ENCODE data around the gene ARMC8. TPM values are rescaled to one million over a fixed set of nuclear protein-coding genes. Genes with fewer than 3 reads are reported as not detected.

The ARMC8 gene
- total RNA-seq, 1 experiment from 2014 or later: 63.6 TPM

DNA sequence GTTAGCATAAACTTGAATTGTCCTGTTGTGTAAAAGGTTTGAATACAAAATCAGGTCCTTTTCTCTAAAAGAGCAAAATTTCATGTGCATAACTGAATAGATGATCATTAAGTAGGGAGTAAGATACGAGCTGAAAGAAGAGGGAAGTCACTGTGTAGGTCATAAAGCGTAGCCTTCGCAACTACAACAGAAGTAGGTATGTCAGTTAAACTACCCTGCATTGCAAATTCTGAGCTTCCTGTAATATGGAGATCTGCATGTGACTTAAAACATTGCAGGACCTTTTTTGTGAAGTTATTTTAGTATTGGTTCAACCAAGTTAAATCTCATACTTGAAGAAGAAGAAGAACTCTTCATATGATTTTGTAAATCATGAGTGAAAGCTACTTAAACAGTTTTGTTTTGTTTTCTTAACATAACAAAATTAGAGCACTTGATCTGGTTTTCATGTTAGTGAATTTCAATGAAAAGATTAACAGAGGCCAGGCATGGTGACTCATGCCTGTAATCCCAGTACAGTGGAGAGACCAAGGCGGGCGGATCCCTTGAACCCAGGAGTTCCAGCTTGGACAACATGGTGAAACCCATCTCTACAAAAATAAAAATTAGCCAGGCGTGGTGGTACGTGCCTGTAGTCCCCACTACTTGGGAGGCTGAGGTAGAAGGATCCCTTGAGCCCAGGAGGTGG lies 26.4 kb downstream of the ARMC8 start:
- WGBS (ENCODE audit: extremely low coverage, insufficient read length, low lambda C conversion rate): no CpG with 5 or more reads among the region's 7 CpGs
- DNase-seq: no peak
- peaks cover 42 to 43% of the 10 kb centered on the region in 2 experiments for H3K4me1 Mint-ChIP-seq
- Histone ChIP-seq H3K23me2 (ENCODE audit: insufficient read length, low read depth, low read length, poor library complexity, severe bottlenecking) (no peaks in the 10 kb centered on the region), H2AK5ac (ENCODE audit: insufficient read length, low read length) (no peak overlapping the region), H3T11ph (ENCODE audit: low read length) (no peak overlapping the region), H2BK120ac (ENCODE audit: low read depth, low read length, poor library complexity, severe bottlenecking) (no peak overlapping the region), H3K18ac (ENCODE audit: insufficient read length, low read depth, low read length) (no peak overlapping the region), H3K27me3 (ENCODE audit: insufficient read depth, low read length) (no peaks in the 10 kb centered on the region), H2BK20ac (ENCODE audit: low read depth, low read length, poor library complexity, severe bottlenecking) (no peak overlapping the region), H3K79me2 (ENCODE audit: insufficient read depth, low read length) (peaks cover 1% of the 10 kb centered on the region; the same call in 1 of the 2 replicates), H3K79me1 (ENCODE audit: insufficient read depth, low read depth, low read length, poor library complexity, severe bottlenecking) (peaks cover 8% of the 10 kb centered on the region), H3K27ac (ENCODE audit: insufficient read length, low read depth, low read length) (no peak overlapping the region), H2BK5ac (ENCODE audit: insufficient read length, low read length) (no peak overlapping the region), H2BK12ac (ENCODE audit: insufficient read length, low read depth, low read length) (no peak overlapping the region), H2BK15ac (ENCODE audit: low read depth, low read length) (no peak overlapping the region), H4K8ac (replicated peaks; ENCODE audit: insufficient read length, low read depth, low read length) (no peak overlapping the region), H3K4me1 (ENCODE audit: insufficient read depth, low read length) (no peaks in the 10 kb centered on the region; the same call in 1 of the 2 replicates), H3K9me3 (ENCODE audit: control insufficient read depth, low read depth, low read length) (no peaks in the 10 kb centered on the region), H4K20me1 (ENCODE audit: control insufficient read depth, insufficient read depth, insufficient read length) (no peaks in the 10 kb centered on the region), H3K4ac (ENCODE audit: low read depth, low read length) (no peak overlapping the region), H3K4me2 (ENCODE audit: insufficient read depth, insufficient read length, low read length) (no peak overlapping the region), H4K5ac (ENCODE audit: insufficient read length, low read depth, low read length) (no peak overlapping the region), H3K23ac (ENCODE audit: insufficient read length, low read depth, low read length) (no peak overlapping the region), H2AFZ (ENCODE audit: low read length) (no peak overlapping the region), H4K91ac (ENCODE audit: insufficient read length, low read depth, low read length) (no peak overlapping the region), H3K14ac (ENCODE audit: insufficient read depth, low read length) (no peak overlapping the region), H3K56ac (ENCODE audit: insufficient read length, low read depth, low read length) (no peak overlapping the region), H3K9ac (ENCODE audit: extremely low read depth, insufficient read length, low read length) (no peak overlapping the region)
- peaks cover 0 to 27% (median 21%) of the 10 kb centered on the region in 3 experiments; a peak in 6 of 7 replicates for H3K36me3 Mint-ChIP-seq (ENCODE audit: insufficient read depth in 1 of 3, low read depth in 3 of 3)
- TF ChIP-seq CTCF (conservative IDR thresholded peaks at IDR 0.05): no peak
- no peaks in the 10 kb centered on the region for H3K27me3 Mint-ChIP-seq (ENCODE audit: low read depth)
- H3K4me3 Mint-ChIP-seq: no peak overlapping the region
- H3K27ac Mint-ChIP-seq: peak overlapping the region; percentile 17 to 86 (median 51); a peak in 4 of 7 replicates
- H3K9me3 Mint-ChIP-seq: no peaks in the 10 kb centered on the region

All from H9 (cell line).